ENCODE results near the gene HAL. TPM values are rescaled to one million over a fixed set of nuclear protein-coding genes. Genes with fewer than 3 reads are reported as not detected.

HAL gene
- total and polyA plus RNA-seq, 10 of the 15 experiments (the other 5 are each of a cell fraction or from before 2014, with no cell fraction given) = 0.04 to 0.45 (median 0.13) TPM; not detected in 1

GRCh38 chr12:95942524-95943329, 53.4 kb downstream of the HAL start, which contains the start of gene CCDC38 (continued):
- TF ChIP-seq E2F4 (IDR thresholded peaks at IDR 0.05; ENCODE audit: low read depth, low read length) = no peak

DNA sequence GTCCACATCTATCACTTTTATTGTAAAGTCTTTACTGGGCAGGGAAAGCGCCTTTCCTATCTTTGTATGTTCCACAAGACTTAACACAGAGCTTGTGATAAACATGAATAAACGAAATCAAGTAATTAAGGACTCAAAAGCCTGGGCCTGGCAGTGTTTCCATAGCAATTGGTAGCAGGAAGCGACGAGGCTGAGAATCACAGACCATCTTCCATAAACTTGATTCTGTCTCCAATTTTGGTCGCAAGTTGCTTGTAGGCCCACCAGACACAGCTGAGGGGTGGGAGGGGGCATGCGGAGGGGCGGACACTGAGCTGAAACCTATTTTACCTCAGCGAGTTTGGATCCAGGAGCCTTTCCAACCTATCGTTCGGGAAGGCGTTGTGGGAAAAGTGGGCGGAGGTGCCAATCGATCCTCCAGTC, 54.0 kb downstream of the HAL start:
- H3K9ac ChIP-seq (ENCODE audit: control insufficient read depth, insufficient read depth, low read length) = peak overlapping the region; percentile 78
- H3K4me3 ChIP-seq = peak overlapping the region; percentile 94
- H3K36me3 ChIP-seq (ENCODE audit: control insufficient read depth in 2 of 2, insufficient read depth in 2 of 2, low read length in 1 of 2) = no peaks in the 10 kb centered on the region
- H4K20me1 ChIP-seq (ENCODE audit: control insufficient read depth, insufficient read depth) = no peaks in the 10 kb centered on the region
- no peaks in the 10 kb centered on the region for H3K79me2 ChIP-seq (ENCODE audit: control insufficient read depth, insufficient read depth, low read length)
- 1% methylated on average over 13 of the region's 13 CpGs for WGBS (ENCODE audit: insufficient coverage, insufficient replicate concordance, low lambda C conversion rate, missing lambda C conversion rate)
- intact Hi-C loops (cut with micrococcal nuclease; ENCODE audit: unreplicated experiment) (no loop called here), in situ Hi-C loops (cut with MboI) (no loop called here)
- TSS peak; percentile 74 for BruUV-seq (replicated peaks)
- H3K4me1 ChIP-seq (ENCODE audit: control insufficient read depth, insufficient read depth, low read length) = peaks cover 3% of the 10 kb centered on the region; the same call in 1 of the 2 replicates
- no peak overlapping the region for H3K27ac ChIP-seq (ENCODE audit: control insufficient read depth, insufficient read depth)
- no peak for TF ChIP-seq E2F8 (IDR thresholded peaks at IDR 0.05; ENCODE audit: low read depth, partially characterized antibody)
- TF ChIP-seq GABPA (IDR thresholded peaks at IDR 0.05; ENCODE audit: low read depth) = no peak
- no peak for TF ChIP-seq DPF2 (IDR thresholded peaks at IDR 0.05)
- TF ChIP-seq, protein P1, sequence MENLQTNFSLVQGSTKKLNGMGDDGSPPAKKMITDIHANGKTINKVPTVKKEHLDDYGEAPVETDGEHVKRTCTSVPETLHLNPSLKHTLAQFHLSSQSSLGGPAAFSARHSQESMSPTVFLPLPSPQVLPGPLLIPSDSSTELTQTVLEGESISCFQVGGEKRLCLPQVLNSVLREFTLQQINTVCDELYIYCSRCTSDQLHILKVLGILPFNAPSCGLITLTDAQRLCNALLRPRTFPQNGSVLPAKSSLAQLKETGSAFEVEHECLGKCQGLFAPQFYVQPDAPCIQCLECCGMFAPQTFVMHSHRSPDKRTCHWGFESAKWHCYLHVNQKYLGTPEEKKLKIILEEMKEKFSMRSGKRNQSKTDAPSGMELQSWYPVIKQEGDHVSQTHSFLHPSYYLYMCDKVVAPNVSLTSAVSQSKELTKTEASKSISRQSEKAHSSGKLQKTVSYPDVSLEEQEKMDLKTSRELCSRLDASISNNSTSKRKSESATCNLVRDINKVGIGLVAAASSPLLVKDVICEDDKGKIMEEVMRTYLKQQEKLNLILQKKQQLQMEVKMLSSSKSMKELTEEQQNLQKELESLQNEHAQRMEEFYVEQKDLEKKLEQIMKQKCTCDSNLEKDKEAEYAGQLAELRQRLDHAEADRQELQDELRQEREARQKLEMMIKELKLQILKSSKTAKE (IDR thresholded peaks at IDR 0.05; ENCODE audit: low read depth, poor library complexity, severe bottlenecking) = no peak
- ChIA-PET POLR2A (interaction anchor here (0.5 to 1.2 kb wide), 2 partner anchors 82 to 273 kb away, joined by 3 to 15 read pairs; no protein-coding TSS in a partner anchor), CTCF (interaction anchor here (0.8 to 4.9 kb wide), 9 partner anchors 12 to 273 kb away, joined by 3 to 26 read pairs (median 5); no protein-coding TSS in a partner anchor), RAD21 (ENCODE audit: unreplicated experiment) (interaction anchor here (1.3 kb wide), 2 partner anchors 57 to 79 kb away, joined by 5 to 6 read pairs; no protein-coding TSS in a partner anchor), SMC1A (ENCODE audit: uncharacterized antibody, unreplicated experiment) (interaction anchor here (1.0 to 2.0 kb wide), 9 partner anchors 9 to 79 kb away, joined by 3 to 6 read pairs (median 4); no protein-coding TSS in a partner anchor)
- FAIRE-seq (no peak), DNase-seq (ENCODE audit: low read depth, low spot score) (no peak), ATAC-seq (peak; percentile 7)
- H3K27me3 ChIP-seq (replicated peaks in 1 of 2; ENCODE audit: control insufficient read depth in 2 of 2, insufficient read depth in 2 of 2, low read length in 1 of 2) = no peaks in the 10 kb centered on the region
- H2AFZ ChIP-seq (ENCODE audit: control insufficient read depth, low read depth, low read length) = peak overlapping the region; percentile 97
- peak overlapping the region; percentile 93 for H3K4me2 ChIP-seq (ENCODE audit: control insufficient read depth, insufficient read depth)
- no peaks in the 10 kb centered on the region for H3K9me3 ChIP-seq (replicated peaks; ENCODE audit: control insufficient read depth, insufficient read depth, low read length)

Data from GM12878 (cell line).